CD4-positive, alpha-beta T cell treated with Interleukin-1 beta for 1 hour (primary cell): ENCODE data around the gene CNIH3.

ENCODE experiments used
- DNase-seq, 2 donors: peaks; one replicate each; pipeline ENCODE4 v3.0.0-alpha.2; 2020 to 2022

The CNIH3 gene

DNA sequence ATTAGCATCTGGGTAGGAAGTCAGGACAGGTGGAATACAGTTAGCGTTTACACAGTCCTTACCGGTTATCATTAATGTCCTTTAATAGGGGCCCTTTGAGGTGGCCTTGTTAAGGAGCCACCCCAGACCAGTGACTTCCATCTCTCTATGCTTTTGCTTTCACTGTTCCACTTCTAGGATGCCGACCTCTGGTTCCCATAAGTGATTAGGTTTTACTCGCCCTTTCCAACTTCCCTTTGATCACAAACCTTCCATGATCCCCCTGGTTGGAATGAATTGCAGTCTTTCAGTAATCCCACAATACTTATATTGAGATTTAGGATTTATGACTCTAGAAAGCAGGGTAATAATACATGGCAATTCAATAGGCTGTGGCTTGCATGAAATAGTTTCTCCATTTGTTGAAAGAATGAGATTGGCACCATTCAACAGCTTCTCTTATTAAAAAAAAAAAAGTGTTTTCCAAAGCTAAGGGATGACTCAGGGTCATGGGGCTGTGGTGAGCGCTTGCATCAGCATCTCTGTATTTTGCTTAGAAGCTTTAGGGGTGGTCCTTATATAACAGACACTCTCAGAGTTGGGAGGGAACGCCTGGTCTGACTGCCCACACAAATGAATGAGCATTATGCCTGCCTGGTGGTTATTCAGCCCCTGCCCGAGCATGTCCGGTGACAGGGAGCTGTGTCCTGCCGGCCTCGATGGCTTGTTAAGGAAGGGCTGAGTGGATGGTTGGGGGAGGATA lies 110.5 kb downstream of the CNIH3 start:
- DNase-seq, result peak in 1 of 2 donors; percentile 15

DNA sequence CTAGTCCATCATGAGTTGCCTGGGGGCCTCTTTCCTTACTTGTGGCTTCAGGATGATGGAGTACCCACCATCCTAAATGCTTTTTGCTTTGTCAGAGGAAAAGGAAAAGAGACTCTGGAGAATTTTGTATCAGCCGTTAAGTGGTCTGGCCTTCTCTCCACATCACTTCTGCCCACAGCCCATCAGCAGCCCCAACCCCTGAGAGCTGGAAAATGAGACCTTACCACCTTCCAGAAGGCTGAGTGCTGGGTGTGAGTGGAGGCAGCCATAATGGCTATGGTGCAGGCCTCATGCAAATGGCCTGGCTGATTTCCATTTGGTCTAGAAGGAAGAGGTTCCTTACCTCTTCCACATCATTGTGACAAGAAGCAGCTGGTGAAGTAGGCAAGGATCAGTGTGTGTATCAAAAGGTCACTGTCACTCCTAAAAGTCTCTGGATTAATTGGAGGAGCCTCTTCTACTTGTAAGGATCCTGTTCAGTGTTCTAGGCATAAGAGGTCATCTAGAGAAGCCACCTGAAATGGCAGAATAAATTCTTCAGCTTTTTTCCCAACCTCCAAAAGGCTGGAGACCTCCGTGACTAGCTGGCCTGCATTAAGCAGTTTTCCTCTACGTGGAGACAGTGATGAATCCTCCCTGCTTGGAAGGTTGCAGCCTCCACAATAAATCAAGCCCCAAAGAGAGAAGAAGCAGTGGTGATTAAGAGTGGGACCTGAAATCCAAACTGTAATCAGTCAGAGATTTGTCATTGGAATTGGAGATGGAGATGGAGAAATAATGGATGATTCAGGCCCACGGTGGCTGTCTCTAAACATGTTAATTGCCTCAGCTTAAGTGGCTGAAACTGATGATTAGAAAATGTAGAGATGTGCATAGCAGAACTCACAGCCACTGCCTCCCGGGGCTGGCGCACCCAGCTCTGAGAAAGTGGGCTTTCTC lies 111.5 kb downstream of the CNIH3 start:
- no peak for DNase-seq

DNA sequence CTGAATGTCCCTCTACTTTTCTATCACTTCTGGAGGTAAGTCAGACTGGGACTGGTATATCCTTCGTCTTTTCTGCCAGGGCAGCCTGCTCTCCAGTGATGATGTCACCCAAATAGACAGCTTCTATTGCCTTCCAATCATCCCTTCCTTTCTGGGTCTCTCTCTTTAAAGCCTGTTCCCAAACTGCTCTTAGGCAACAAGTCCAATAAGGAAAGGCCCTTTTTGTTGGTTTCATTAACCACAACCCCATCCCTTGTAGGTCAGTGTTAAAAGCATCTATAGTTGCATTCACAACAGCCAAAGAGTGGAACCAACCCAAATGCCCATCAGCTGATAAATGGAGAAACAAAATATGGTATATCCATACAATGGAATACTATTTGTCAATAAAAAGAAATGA lies 114.4 kb downstream of the CNIH3 start:
- no peak for DNase-seq

DNA sequence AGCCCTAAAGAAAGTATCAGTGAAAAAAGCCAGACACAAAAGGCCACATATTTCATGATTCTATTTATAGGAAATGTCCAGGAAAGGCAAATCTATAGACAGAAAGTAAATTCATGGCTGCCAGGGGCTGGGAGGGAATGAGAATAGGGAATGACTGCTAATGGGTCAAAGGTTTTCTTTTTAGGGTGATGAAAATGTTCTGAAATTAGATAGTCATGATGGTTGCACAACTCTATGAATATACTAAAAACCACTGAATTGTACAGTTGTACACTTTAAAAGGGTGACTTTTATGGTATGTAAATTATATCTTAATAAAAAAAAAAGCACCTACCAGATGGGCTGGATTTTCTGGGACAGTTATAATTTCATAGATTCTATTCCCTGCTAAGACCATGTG lies 114.8 kb downstream of the CNIH3 start:
- DNase-seq, result no peak

DNA sequence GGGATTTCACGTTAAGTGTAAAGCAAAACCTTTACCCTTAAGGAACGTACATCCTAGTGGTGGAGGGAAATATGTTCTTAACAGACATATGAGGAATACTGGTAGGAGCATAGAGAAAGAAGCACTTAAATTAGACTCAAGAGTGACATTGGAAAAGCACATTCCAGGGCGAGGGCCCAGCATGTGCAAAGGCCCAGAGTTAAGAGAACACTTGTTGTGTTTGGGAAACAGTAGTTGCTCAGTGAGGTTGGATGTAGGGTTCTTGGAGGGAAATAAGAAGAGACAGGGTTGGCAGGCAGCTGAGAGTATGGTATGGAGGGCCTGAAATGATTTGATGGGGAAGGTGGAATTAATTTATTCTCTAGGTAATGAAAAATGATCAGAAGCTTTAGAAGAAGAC lies 115.5 kb downstream of the CNIH3 start:
- DNase-seq, result no peak

DNA sequence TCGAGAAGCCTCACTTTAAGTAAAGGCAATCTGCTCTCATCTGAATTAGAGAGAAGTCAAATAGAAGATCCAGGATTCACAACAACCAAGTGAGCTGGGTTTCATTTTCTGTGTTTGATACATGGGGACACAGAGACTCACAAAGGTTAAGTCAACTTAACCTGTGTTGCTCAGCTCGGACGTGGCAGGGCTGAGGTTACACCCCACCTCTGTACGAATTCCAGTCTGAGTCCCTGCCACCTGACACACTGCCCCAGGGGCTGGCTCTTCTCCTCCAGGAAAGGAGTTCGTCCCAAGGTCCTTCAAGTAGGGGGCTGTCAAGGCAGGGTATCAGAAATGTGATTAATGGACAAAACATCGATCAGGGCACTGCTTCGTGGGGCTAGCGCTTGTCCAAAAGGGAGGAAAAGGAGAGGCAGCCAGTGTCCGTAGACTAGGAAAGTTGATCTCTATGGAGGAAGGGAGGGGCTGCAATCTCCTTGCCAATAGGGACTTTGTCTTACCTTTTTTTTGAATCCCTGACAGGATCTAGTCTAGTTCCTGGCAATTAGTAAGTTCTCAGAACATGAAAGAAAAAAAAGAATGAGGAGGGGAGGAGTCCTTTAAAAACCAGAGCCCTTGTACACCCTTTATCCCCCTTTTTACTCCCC lies 116.4 kb downstream of the CNIH3 start:
- no peak for DNase-seq

DNA sequence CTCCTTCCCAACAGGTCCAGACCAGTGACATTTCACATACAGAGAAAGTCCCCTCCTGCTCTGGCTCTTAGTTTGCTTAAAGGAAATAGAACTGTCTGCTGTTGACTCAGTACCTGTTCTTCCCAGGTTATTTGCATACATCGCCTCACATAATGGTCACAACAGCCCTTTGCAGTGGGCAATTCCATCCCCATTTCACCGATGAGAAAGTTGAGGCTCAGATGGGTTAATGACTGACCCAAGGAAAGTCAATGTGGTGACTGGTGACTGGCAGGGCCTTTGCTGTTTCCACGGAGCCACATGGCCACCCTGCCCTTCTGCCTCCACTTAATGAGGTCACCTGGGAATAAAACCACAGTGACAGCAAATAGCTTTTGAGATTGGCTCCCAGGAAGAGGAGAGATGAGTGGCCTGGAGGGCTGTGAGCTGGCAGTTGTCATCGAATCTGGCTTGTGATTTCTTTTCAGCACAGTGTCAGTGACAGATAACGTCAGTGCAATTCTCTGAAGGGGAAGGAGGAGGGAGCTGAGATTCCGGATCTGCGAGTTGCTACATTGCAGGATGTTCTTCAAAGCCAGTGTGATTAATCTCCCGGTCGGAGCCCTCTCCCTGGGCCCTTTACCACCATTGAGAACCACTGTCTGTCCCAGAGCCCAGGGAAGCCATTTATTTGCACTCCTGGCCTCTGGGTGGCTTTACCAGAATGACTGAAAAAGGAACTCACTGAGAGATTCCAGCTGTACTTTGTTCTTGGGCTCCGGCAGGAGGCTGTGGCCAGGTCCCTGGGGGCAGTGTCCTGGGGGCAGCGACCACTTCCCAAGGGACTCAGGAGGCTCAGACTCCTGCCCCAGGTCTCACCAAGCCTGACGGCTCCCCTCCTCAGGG lies 117.2 kb downstream of the CNIH3 start:
- DNase-seq, result no peak

DNA sequence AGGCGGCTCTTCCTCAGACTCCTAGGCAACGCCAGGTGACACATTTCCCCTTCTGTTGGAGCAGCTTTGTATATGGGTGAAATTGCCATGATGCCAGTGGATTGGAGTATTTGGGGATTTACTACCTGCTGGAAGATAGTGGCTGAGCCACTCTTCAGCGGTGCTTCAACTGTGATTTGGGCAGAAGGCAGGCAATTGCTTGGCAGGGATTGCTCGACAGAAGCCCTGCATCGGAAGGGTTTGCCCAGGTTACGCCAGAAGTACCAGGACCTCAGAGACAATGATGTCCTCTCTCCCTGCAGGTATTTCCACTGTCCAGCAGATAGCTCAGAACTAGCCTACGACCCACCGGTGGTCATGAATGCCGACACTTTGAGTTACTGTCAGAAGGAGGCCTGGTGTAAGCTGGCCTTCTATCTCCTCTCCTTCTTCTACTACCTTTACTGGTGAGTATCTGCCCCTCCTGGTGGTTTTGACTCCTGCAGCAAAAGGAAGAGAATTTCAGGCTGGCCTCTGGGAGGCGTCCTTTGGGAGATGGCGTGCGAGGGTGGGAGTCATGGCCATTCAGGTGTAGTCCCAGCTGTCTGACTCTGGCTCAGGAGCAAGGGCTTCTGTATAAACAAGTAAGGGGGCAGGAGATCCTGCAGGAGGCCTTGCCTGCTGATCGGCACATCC lies 118.3 kb downstream of the CNIH3 start:
- no peak for DNase-seq

DNA sequence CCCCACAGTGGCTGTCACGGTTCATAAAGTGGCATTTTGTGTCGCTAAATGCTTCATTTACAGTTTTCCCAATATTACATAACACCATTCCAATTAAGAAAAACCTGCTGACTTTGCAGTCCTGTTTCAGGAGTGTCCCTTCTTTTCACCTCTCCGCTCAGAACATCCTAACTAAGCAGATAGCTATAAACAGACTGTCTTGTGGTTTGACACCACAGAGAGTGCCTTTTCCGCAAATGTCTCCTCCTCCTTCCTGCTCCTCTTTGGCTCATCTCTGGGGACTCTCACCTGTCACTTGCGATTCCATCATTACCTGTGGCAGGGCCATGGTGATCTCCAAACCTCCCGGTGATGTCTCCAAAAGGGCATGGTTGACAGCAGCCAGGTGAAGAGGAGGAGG lies 119.0 kb downstream of the CNIH3 start:
- DNase-seq, result no peak

DNA sequence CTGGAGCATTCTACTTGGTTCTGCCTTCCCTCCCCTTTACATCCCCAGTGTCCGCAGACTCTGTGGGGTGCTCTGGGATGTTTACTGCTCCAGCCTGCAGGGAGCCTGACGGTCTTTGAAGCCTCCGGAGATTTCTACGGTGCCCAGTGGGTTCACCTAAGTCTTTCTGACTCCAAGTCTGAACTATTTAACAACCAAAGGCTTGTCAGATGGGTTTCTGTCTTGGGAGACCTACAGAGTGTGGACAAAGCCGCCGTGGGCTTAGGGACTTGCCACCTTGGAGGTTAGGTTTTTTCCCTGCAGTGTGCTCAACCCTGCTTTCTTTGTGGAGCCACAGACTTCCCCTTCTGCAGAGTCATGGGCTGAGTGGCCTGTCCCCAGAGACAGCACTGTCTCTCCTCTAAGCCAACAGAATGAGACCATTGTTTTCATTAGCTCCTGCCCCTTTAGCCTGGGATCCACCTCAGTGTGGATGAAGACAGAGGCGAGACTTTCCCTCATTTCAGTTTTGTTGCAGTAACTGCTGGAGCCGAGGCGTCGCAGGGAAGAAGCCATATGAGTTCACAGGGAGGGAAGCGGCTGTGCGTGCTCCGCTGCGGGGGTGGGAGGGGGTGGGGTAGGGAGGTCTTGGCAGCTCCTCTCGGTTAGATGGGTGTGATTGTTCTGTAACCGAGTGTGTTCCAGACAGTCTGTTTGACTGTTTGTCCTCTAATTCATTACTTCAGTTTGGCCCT lies 120.7 kb downstream of the CNIH3 start:
- DNase-seq, result no peak

DNA sequence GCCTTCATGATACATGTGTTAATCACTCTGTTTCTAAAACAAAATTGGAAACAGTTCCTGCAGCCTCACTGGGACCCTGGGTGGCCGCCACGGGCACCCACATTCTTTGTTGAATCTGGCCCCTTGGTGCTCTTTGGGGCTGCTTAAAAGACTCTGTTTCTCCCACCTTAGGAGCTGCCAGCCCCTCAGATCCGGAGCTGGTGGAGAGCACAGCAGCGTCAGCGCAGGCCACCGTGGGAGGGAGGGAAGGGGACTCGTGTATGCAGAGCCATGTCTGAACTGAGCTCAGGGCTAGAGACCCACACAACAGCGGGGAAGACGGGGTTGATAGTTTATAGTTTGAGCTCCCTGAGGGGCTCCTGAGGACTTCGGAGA lies 121.2 kb downstream of the CNIH3 start:
- DNase-seq, result no peak

DNA sequence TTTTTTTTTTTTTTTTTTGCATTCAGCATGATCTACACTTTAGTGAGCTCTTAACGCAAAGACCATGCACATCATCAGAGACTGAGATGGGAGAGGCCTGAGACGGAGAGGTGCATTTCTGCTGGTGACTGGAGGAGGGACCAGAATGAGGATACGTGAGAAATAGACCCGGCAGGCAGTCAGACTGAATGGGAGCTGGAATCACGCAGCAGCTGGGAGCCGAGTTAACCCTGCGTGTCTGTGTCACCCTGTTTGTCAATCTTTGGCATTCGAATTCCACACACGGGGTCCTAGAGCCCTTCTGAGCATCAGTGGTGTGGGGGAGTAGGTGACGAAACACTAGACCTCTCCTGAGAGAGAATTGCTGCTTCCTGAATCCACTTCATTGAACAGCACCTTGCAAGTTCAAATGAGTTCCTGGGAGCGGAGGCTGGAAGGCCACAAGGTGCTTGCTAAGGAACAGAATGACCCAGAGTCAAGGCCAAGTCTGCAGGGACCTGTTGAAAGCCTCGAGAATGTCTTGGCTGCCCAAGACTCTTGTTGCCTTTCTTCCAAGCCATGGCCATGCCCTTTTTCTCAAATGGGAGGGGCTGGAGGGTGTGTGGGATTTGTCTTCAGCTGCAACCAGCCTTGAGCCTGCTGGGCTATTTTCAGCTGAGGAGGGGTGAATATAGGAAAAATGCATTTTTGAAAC lies 123.3 kb downstream of the CNIH3 start:
- DNase-seq, result no peak

DNA sequence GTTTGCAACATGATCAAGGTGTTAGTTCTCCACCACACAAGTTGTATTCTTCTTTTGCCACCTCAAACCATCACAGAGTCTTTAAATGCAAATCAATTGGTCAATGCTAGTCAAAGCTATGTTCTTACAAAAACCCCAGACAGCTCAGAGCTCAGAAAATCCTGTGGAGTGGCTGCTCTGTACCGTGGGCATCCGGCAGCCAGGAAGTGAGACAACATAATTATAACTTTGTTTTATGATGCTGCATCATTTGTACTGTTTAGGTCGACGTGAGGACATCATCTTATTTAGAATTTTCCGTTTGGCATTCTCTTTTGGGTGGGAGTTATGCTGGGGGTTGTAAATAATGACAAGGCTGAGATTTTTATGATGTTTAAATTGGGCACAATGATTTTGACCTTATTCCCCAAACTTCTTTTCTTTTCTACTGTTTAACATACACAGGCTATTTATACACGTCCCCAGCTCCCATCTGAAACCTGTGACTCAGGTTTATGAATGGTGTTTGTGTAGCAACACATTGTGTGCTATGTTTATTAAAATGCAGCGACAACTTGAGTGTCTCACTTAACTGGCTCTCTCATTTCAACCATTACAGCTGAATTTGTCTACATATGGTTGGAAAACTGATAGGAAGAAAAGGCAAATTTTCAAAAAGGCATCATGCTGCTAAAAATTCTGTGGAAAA lies 124.0 kb downstream of the CNIH3 start:
- DNase-seq, result no peak

DNA sequence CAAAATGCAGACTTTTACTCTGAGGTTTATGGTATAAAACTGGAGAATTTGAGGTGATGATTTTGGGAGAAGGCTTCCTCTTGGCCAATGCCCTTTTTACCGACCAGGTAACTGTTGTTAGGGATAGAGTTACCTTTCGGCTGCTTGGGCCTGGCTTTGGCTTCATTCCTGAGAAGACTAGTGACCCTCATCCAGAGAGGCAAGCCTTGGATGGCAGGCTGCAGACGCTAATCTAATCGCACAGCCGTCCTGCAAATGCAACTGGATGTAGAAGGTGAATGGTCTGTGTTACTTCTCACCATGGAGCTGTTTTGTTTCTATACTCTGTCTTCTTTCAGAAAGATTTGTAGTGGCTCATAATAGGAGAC lies 124.6 kb downstream of the CNIH3 start:
- no peak for DNase-seq

DNA sequence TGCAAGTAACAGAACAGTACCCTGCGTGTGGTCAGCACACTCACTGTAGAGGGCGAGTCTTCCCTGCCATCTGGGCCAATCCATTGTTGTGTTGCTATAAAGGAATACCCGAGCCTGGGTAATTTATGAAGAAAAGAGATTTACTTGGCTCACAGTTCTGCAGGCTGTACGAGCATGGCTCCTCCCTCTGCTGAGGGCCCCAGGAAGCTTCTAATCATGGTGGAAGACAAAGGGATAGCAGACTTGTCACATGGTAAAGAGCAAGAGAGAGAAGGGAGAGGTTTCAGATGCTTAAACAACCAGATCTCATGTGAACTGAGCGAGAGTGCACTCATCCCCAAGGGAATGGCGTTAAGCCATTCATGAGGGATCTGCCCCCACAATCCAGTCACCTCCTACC lies 126.2 kb downstream of the CNIH3 start:
- DNase-seq, result no peak

DNA sequence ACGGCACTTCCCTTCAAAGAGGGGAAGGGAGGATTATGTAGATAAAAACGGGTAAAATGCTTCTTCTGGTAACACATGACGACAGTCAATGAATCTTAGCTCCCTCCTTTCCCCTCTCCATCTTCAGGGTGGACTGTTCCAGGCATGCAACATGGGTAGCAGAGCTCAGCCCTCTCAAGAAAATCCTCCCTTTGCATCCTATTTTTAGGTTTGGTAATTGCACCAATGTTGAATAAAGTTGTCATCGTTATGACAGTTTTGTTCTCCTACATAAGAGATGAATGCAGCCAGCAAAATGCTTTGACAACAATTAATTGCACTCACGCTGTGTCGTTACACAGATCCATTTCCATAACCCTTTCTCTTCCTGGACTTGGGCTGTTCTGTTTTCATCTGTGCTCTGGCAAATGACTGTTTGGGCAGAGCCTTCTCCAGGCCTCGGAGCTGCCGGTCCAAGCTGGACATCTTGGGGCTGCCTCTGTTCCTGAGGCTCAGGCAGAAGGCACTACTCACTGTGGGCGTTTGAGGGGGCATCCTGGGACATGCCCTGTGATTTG lies 127.6 kb downstream of the CNIH3 start:
- no peak for DNase-seq

DNA sequence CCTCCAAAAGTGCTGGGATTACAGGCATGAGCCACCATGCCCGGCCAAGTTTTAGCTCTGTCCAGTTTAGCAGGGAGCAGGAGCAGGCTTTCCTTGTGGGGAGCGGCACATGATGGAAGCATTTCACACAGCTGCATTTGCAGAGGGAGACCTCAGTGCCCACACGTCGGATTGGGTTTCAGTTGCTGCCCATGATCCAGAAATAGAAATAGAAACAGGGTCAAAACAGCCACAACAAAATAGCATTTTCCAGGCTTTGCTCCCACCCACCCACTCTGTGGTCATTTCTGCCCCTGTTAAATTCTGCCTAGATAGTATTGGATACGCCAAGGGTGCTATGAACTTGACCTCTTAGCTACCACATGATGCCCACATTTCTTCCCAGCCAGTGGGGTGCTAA lies 128.4 kb downstream of the CNIH3 start:
- DNase-seq, result no peak

DNA sequence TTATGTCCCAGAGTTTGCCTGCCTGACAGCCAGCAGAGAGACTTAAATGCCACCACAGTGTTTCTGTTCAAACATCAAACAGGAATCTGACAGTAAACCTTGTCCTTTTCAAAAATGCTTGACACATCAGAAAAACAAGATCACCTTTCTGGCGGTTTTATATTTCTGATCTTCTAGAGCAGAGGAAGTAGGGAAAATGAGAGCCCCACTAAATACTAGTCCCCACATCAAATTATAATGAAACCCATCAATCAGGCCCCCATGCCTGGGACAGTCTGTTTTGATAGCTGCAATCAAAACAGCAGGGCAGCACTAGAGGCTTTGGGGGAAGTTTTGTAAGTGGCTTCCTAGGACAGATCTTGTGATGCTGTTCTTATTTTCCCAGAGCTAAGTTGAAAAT lies 129.3 kb downstream of the CNIH3 start:
- no peak for DNase-seq

DNA sequence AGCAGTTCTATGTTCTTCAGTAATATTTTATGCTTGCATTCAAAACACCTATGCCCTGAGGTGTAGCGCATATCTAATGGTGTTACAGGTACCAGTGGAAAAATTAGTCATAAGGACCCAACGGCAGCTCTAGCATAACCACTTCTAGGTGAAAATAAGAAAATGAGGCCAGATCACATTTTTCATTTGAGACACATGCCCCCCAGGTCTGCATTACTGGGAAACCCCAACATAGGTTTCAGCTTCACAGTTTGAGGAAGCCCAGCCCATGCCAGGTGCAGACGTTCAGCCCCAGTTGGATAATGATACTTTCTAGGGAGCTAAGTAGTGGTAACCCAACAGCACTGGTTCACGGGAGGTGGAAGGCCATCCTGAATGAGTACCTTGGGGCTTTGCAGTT lies 129.8 kb downstream of the CNIH3 start:
- no peak for DNase-seq

DNA sequence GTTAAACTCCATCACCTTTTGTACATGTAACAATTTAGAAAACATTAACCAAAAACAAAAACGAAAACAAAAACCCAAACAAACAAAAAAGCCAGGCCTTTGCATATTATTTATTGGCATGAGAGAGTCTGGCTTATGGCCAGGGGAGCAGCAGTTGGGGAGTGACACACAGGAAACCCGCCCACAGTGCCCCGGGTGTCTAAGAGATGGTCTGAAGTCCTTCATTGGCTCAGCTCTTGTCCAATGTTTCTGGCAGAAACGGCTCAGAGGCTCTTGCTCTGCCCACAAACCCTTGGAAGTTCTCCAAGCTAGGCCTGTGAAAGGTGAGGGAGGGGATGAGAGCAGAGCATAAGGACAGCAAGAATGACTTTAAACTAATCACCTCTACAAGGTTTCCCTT lies 131.5 kb downstream of the CNIH3 start:
- no peak for DNase-seq
